Upper lobe of right lung (tissue), 1 donor: ENCODE measurements around the gene GALNT17. TPM values are rescaled to one million over a fixed set of nuclear protein-coding genes. Genes with fewer than 3 reads are reported as not detected.

Experiments used
- ATAC-seq: fragments of 200-7000 bp; cut with Tn5 transposase; one replicate; pipeline ENCODE4 v1.9.1; 2020; ENCODE audit warnings: mild to moderate bottlenecking, moderate library complexity
- DNase-seq: peaks from one replicate; pipeline ENCODE4 v3.0.0-alpha.2; 2020
- H3K27ac ChIP-seq: fragments of 200-600 bp; one replicate; pipeline ENCODE4 v1.8.0; 2022
- H3K27me3 ChIP-seq: fragments of 200-600 bp; one replicate; pipeline ENCODE4 v1.8.0; 2022; ENCODE audit warnings: mild to moderate bottlenecking
- H3K36me3 ChIP-seq: fragments of 200-600 bp; one replicate; pipeline ENCODE4 v1.8.0; 2022
- H3K4me1 ChIP-seq: fragments of 200-600 bp; one replicate; pipeline ENCODE4 v1.8.0; 2022
- H3K4me3 ChIP-seq: fragments of 200-600 bp; one replicate; pipeline ENCODE4 v1.8.0; 2022; ENCODE audit warnings: mild to moderate bottlenecking
- H3K9me3 ChIP-seq: fragments of 200-600 bp; one replicate; pipeline ENCODE4 v1.8.0; 2022
- CTCF ChIP-seq: fragments of 200-600 bp; IDR thresholded peaks from one replicate; pipeline ENCODE4 v1.8.0; 2022; ENCODE audit warnings: antibody characterized with exemption
- intact Hi-C: fragments of 100-400 bp; cut with DNase I; formaldehyde crosslinking; loops from one replicate; pipeline ENCODE4 v1.11.0; 2022
- total RNA-seq: library from RNA; stranded (reverse); fragmentation: NEBNext Ultra II Directional; extraction: Animal tissue kit (Norgen Biotek cat#: 25700); gene quantifications from one replicate; pipeline ENCODE4 v1.2.1, GENCODE V29; 2021
- donor health status: DM: no; HTN: yes; CAD: no; lungs with severe emphysema.

The GALNT17 gene
- total RNA-seq, 1 donor from 2014 or later: 7.1 TPM

- Histone ChIP-seq H3K4me3 (no peak overlapping the region), H3K9me3 (no peaks in the 10 kb centered on the region), H3K27me3 (no peaks in the 10 kb centered on the region), H3K4me1 (no peaks in the 10 kb centered on the region), H3K36me3 (no peaks in the 10 kb centered on the region), H3K27ac (no peak overlapping the region)
- no peak for DNase-seq
- no peak for TF ChIP-seq CTCF
- intact Hi-C loops: no loop called here
- no peak for ATAC-seq
Measured at GRCh38 chr7:71145906-71146901, 14.3 kb downstream of the GALNT17 start.

GRCh38 chr7:71148098-71148497 is 16.2 kb downstream of the GALNT17 start:
- Histone ChIP-seq H3K4me1 (no peaks in the 10 kb centered on the region), H3K4me3 (no peak overlapping the region), H3K27me3 (no peaks in the 10 kb centered on the region), H3K9me3 (no peaks in the 10 kb centered on the region), H3K27ac (no peak overlapping the region), H3K36me3 (no peaks in the 10 kb centered on the region)
- intact Hi-C loops: no loop called here
- TF ChIP-seq CTCF: no peak
- DNase-seq: no peak
- ATAC-seq: no peak

GRCh38 chr7:71155236-71155635 is 23.3 kb downstream of the GALNT17 start:
- H3K4me3 ChIP-seq: no peak overlapping the region
- no peaks in the 10 kb centered on the region for H3K9me3 ChIP-seq
- ATAC-seq (no peak), DNase-seq (no peak)
- TF ChIP-seq CTCF: no peak
- intact Hi-C loops: no loop called here
- no peaks in the 10 kb centered on the region for H3K27me3 ChIP-seq
- H3K27ac ChIP-seq: no peak overlapping the region
- H3K36me3 ChIP-seq: no peaks in the 10 kb centered on the region
- H3K4me1 ChIP-seq: no peaks in the 10 kb centered on the region

GRCh38 chr7:71157757-71158156 is 25.8 kb downstream of the GALNT17 start:
- no peak for ATAC-seq
- intact Hi-C loops: no loop called here
- TF ChIP-seq CTCF: no peak

GRCh38 chr7:71165708-71166107 is 33.8 kb downstream of the GALNT17 start:
- DNase-seq (no peak), ATAC-seq (no peak)
- Histone ChIP-seq H3K27me3 (no peaks in the 10 kb centered on the region), H3K4me3 (no peak overlapping the region), H3K27ac (no peak overlapping the region), H3K4me1 (no peaks in the 10 kb centered on the region), H3K36me3 (no peaks in the 10 kb centered on the region), H3K9me3 (no peaks in the 10 kb centered on the region)
- intact Hi-C loops: no loop called here
- TF ChIP-seq CTCF: no peak

More at GRCh38 chr7:71157757-71158156, 25.8 kb downstream of the GALNT17 start:
- Histone ChIP-seq H3K27me3 (no peaks in the 10 kb centered on the region), H3K4me1 (no peaks in the 10 kb centered on the region), H3K9me3 (no peaks in the 10 kb centered on the region), H3K27ac (no peak overlapping the region), H3K4me3 (no peak overlapping the region), H3K36me3 (no peaks in the 10 kb centered on the region)
- DNase-seq: no peak
